Activated CD4-positive, alpha-beta T cell treated with anti-CD3 and anti-CD28 coated beads for 36 hours (primary cell): ENCODE measurements around the gene MRTFA. TPM values are rescaled to one million over a fixed set of nuclear protein-coding genes. Genes with fewer than 3 reads are reported as not detected.
"Not testable (repeated sequence)": the region's sequence is repeated elsewhere in the genome, so short reads cannot be mapped to it uniquely, and the experiment has no call there.

Experiments
- ATAC-seq: fragments of 200-7000 bp; cut with Tn5 transposase; one replicate; pipeline ENCODE4 v1.10.0; 2021; ENCODE audit warnings: mild to moderate bottlenecking, moderate library complexity
- CTCF ChIA-PET: fragments of 350-600 bp; sonication (Branson Sonifier 250); formaldehyde crosslinking; loops from one replicate; lab custom pipeline; 2021; ENCODE audit warnings: antibody characterized with exemption; lab: Charles Lee
- POLR2A ChIA-PET: fragments of 350-600 bp; sonication (Branson Sonifier 250); formaldehyde crosslinking; loops from one replicate; lab custom pipeline; 2021; ENCODE audit warnings: antibody characterized with exemption, inconsistent platforms; lab: Charles Lee
- DNase-seq: peaks from one replicate; pipeline ENCODE4 v3.0.0-alpha.2; 2020
- H3K27ac Mint-ChIP-seq: one replicate; pipeline ENCODE4 v1.8.0; 2021; ENCODE audit warnings: mixed read lengths
- H3K27me3 Mint-ChIP-seq: one replicate; pipeline ENCODE4 v1.8.0; 2021; ENCODE audit warnings: mixed read lengths
- H3K36me3 Mint-ChIP-seq: one replicate; pipeline ENCODE4 v1.8.0; 2021; ENCODE audit warnings: low read depth, mixed read lengths
- H3K4me1 Mint-ChIP-seq: one replicate; pipeline ENCODE4 v1.8.0; 2021; ENCODE audit warnings: mixed read lengths
- H3K4me3 Mint-ChIP-seq: one replicate; pipeline ENCODE4 v1.8.0; 2021; ENCODE audit warnings: mild to moderate bottlenecking, moderate library complexity, mixed read lengths
- H3K9me3 Mint-ChIP-seq: one replicate; pipeline ENCODE4 v1.8.0; 2021; ENCODE audit warnings: low read depth, mixed read lengths
- intact Hi-C, 2 experiments: fragments of 100-400 bp; cut with DNase I in 1 of 2; cut with micrococcal nuclease in 1 of 2; formaldehyde crosslinking; loops; one replicate each; pipeline versions ENCODE4 v1.14.2 to v1.15.1; 2022 to 2024; cut with DNase I, micrococcal nuclease
- total RNA-seq, 2 experiments: library from RNA; stranded (reverse); gene quantifications; one replicate each; pipeline ENCODE4 v1.2.3, GENCODE V29; 2021

Gene MRTFA
- total RNA-seq, 2 experiments from 2014 or later: 41.0 to 43.2 TPM

DNA sequence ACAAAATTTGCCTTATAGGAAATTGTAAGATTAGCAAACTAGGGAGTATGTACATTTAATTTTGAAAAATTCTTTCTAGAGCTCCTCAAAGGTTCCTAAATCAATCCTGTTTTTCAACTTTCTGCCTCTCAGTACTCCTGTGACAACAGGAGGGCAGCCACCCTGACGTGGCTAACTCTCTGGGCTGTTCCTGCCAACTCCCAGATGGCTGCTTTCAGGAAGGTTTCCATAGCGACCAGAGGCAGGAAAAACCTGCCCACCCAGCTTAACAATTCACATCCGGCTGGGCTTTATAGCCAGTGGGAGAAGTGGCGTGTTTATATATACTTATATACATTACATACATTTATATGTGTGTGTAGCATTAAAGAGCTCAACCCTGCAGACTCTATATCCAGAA is 239.6 kb downstream of the MRTFA start:
- ATAC-seq (no peak), DNase-seq (no peak)
- ChIA-PET POLR2A (interaction anchor here (0.7 kb wide), 1 partner anchor 491 kb away, joined by 3 read pairs; no protein-coding TSS in a partner anchor), CTCF (interaction anchor here (0.8 to 1.7 kb wide), 3 partner anchors 9 to 155 kb away, joined by 3 to 4 read pairs (median 3); no protein-coding TSS in a partner anchor)
- Mint-ChIP-seq H3K36me3 (peaks cover 14% of the 10 kb centered on the region), H3K9me3 (no peaks in the 10 kb centered on the region), H3K27me3 (no peaks in the 10 kb centered on the region), H3K4me1 (peaks cover 67% of the 10 kb centered on the region), H3K27ac (no peak overlapping the region), H3K4me3 (no peak overlapping the region)
- intact Hi-C loops: no loop called here

DNA sequence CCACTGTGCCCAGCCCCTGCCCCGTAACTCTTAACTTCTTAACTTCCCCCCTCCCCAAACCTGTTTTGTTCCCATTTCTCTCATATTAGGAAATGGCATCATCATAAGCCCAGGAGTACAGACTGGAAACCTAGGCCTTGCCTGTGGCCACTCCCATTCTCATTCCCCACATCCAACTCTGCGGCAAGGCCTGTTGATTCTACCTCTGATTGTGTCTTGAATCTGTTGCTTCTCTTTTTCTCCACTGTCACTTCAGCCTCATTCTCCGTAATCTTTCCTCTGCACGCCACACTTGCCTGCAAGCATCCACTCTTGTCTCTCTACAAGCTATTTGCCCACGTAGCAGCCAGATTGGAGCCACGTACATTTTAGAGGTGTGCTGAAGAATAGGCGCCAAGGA is 240.9 kb downstream of the MRTFA start:
- H3K9me3 Mint-ChIP-seq: no peaks in the 10 kb centered on the region
- peaks cover 4% of the 10 kb centered on the region for H3K36me3 Mint-ChIP-seq
- no peak for DNase-seq
- POLR2A ChIA-PET: no interaction called here
- no peak overlapping the region for H3K27ac Mint-ChIP-seq
- no peak overlapping the region for H3K4me3 Mint-ChIP-seq
- intact Hi-C loops: no loop called here
- ATAC-seq: no peak
- no peaks in the 10 kb centered on the region for H3K27me3 Mint-ChIP-seq
- CTCF ChIA-PET: interaction anchor here (0.5 to 1.7 kb wide), 2 partner anchors 10 to 205 kb away, joined by 3 to 6 read pairs; no protein-coding TSS in a partner anchor
- H3K4me1 Mint-ChIP-seq: peaks cover 62% of the 10 kb centered on the region

DNA sequence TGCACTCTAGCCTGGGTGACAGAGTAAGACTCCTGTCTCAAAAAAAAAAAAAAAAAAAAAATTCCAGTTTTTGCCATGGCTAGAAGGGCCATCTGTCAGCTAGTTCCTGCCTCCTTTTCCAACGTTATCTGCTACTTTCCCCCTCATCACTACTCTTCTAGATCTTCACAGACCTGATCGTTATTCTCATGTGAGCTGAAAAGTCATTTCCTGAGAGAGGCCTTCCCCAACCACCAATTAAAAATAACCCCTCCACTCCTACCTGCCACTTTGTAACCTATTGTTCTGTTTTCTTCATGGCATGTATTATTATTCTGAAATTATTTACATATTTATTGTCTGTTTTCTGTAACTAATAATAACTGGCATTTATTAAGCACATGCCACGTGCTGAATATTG is 241.9 kb downstream of the MRTFA start:
- DNase-seq (no peak), ATAC-seq (no peak)
- Mint-ChIP-seq H3K9me3 (no peaks in the 10 kb centered on the region), H3K4me3 (no peak overlapping the region), H3K4me1 (peaks cover 56% of the 10 kb centered on the region), H3K27ac (no peak overlapping the region), H3K36me3 (peaks cover 3% of the 10 kb centered on the region), H3K27me3 (no peaks in the 10 kb centered on the region)
- intact Hi-C loops: no loop called here
- ChIA-PET CTCF (interaction anchor here (0.6 to 1.7 kb wide), 3 partner anchors 9 to 262 kb away, joined by 3 to 6 read pairs (median 3); no protein-coding TSS in a partner anchor), POLR2A (interaction anchor here (0.7 kb wide), 1 partner anchor 337 kb away, joined by 9 read pairs; no protein-coding TSS in a partner anchor)

DNA sequence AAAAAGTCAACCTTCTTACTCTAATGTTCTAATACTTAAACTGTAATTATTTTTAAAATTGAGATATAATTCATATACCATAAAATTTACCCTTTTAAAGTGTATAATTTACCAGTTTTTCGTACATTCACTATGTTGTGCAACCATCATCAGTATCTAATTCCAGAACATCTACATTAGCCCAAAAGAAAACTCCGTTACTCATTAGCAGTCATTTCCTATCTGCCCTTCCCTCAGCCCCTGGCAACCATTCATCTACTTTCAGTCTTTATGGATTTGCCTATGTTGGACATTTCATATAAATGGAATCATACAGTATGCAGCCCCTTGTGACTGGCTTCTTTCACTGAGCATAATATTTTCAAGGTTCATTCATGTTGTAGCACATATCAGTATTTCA is 243.9 kb downstream of the MRTFA start:
- Mint-ChIP-seq H3K4me3 (no peak overlapping the region), H3K4me1 (peaks cover 53% of the 10 kb centered on the region), H3K9me3 (no peaks in the 10 kb centered on the region), H3K27me3 (no peaks in the 10 kb centered on the region), H3K36me3 (peaks cover 9% of the 10 kb centered on the region), H3K27ac (no peak overlapping the region)
- CTCF ChIA-PET: interaction anchor here (1.5 to 1.9 kb wide), 2 partner anchors 8 to 44 kb away, joined by 4 to 6 read pairs; no protein-coding TSS in a partner anchor
- DNase-seq (no peak), ATAC-seq (no peak)
- POLR2A ChIA-PET: no interaction called here
- intact Hi-C loops: no loop called here

DNA sequence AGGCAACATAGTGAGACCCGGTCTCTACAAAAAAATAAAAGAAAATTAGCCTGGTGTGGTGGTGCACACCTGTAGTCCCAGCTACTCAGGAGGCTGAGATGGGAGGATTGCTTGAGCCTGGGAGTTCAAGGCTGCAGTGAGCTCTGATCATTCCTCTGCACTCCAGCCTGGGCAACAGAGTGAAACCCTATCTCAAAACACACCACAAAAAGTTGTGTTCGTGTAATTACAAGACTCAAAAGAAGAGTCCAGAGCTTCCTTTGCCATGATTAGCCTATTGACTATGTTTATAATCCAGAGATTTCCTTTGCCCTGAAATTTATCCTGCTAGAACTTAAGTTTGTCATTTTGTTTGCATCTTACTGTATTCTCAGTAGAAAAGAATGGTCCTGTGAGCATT is 245.1 kb downstream of the MRTFA start:
- intact Hi-C loops: no loop called here
- H3K4me3 Mint-ChIP-seq: no peak overlapping the region
- H3K9me3 Mint-ChIP-seq: no peaks in the 10 kb centered on the region
- CTCF ChIA-PET: interaction anchor here (0.7 to 1.9 kb wide), 3 partner anchors 8 to 47 kb away, joined by 5 to 6 read pairs (median 6); no protein-coding TSS in a partner anchor
- H3K4me1 Mint-ChIP-seq: peaks cover 50% of the 10 kb centered on the region
- H3K27me3 Mint-ChIP-seq: no peaks in the 10 kb centered on the region
- ATAC-seq (no peak), DNase-seq (no peak)
- H3K36me3 Mint-ChIP-seq: peaks cover 9% of the 10 kb centered on the region
- H3K27ac Mint-ChIP-seq: no peak overlapping the region
- POLR2A ChIA-PET: no interaction called here

DNA sequence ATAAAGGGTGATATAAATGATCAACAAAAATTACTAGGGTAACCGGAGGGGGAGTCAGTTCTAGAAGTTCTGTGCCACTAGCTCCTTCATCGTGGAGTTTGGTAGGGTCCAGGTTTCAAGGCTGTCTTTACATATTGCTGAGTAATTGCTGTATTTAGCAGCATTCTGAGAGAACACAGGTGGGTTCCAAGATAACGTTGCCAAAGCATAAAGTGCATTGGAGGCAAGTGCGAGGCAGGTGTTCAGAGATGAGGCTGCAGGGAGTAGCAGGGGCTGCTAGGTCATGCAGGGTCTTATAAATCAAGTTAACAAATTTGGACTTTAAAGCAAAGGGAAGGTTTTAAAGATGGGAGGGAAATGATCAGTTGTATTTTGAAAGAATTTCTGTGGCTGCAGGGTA is 248.3 kb downstream of the MRTFA start:
- no peak for ATAC-seq

DNA sequence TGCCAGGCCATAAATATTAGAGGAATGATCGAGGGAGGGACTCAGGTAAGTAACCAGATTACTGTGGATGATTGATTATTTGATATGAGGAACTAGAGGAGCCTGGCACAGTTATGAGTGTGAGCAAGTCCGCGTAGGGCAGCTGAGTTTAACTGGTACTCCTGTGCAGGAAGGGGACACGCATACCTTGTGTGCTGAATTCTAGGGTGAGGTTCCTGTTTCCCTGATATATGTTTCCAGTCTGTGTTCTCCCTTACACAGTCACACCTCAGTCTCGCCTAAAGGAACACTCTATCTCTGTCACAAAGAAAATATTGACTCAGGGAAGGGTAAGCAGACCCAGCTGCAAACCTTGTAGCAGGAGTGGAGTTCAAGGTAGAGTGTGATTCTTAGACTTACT is 248.8 kb downstream of the MRTFA start:
- intact Hi-C loops: no loop called here
- peaks cover 7% of the 10 kb centered on the region for H3K36me3 Mint-ChIP-seq
- H3K27me3 Mint-ChIP-seq: no peaks in the 10 kb centered on the region
- H3K9me3 Mint-ChIP-seq: no peaks in the 10 kb centered on the region
- ChIA-PET POLR2A (no interaction called here), CTCF (interaction anchor here (1.0 to 1.1 kb wide), 4 partner anchors 9 to 263 kb away, joined by 3 to 4 read pairs (median 3); no protein-coding TSS in a partner anchor)
- no peak for DNase-seq
- ATAC-seq: peak; percentile 30
- no peak overlapping the region for H3K4me3 Mint-ChIP-seq
- H3K4me1 Mint-ChIP-seq: peaks cover 67% of the 10 kb centered on the region
- H3K27ac Mint-ChIP-seq: peak overlapping the region; percentile 7

More for the DNA sequence above, 248.3 kb downstream of the MRTFA start:
- H3K4me3 Mint-ChIP-seq: no peak overlapping the region
- H3K36me3 Mint-ChIP-seq: peaks cover 7% of the 10 kb centered on the region
- H3K4me1 Mint-ChIP-seq: peaks cover 65% of the 10 kb centered on the region
- ChIA-PET CTCF (interaction anchor here (1.0 kb wide), 1 partner anchor 9 kb away, joined by 3 read pairs; no protein-coding TSS in a partner anchor), POLR2A (no interaction called here)
- H3K27ac Mint-ChIP-seq: peak overlapping the region; percentile 7
- H3K27me3 Mint-ChIP-seq: no peaks in the 10 kb centered on the region
- H3K9me3 Mint-ChIP-seq: no peaks in the 10 kb centered on the region
- intact Hi-C loops: no loop called here
- DNase-seq: no peak

DNA sequence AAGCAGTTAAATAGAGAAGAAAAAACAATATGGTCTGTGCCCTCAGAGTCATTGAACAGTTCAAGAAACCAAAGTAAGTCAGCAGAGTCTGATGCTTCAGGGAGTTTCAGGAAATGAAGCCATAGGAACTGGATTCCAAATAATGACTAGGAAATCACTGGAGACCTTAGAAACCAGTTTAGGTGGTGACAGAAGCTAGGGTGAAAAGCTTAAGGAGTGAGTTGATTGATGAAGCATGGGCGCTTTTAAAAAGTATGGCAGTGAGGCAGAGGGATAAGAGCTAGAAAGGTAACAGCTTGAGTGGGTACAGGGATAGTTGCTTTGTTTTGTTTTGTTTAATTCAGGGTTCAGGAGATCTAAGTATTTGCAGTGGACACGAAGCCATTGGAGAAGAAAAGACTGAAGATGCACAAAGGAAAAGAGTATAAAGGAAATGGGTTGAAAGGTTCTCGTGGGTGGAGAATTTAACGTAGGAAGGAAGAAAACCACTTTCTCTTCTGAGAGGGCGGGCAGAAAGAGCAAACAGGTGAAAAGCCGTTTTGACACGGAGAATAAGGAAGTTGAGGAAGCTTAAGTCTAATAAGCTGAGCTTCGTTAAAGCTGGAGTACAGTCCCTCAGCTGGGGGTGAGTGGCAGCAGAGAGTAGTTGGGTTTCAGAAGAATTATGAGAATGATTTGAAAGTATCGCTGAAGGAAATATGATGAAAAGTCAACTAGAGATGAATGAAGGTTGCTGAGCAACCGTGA is 251.3 kb downstream of the MRTFA start:
- ChIA-PET CTCF (interaction anchor here (0.5 to 1.6 kb wide), 11 partner anchors 10 to 298 kb away, joined by 3 to 6 read pairs (median 4); partner anchors contain the start of gene SGSM3), POLR2A (interaction anchor here (0.7 kb wide), 3 partner anchors 39 to 391 kb away, joined by 3 to 4 read pairs (median 3); no protein-coding TSS in a partner anchor)
- Mint-ChIP-seq H3K9me3 (no peaks in the 10 kb centered on the region), H3K4me3 (peak overlapping the region; percentile 68), H3K27me3 (no peaks in the 10 kb centered on the region), H3K36me3 (peaks cover 10% of the 10 kb centered on the region), H3K4me1 (peaks cover 58% of the 10 kb centered on the region), H3K27ac (peak overlapping the region; percentile 89)
- ATAC-seq (peak; percentile 86), DNase-seq (peak; percentile 62)
- intact Hi-C loops: loop anchor here in 1 of 2 experiments (2.0 kb wide), 1 partner anchor 14 kb away; the partner anchor contains the start of gene SGSM3

DNA sequence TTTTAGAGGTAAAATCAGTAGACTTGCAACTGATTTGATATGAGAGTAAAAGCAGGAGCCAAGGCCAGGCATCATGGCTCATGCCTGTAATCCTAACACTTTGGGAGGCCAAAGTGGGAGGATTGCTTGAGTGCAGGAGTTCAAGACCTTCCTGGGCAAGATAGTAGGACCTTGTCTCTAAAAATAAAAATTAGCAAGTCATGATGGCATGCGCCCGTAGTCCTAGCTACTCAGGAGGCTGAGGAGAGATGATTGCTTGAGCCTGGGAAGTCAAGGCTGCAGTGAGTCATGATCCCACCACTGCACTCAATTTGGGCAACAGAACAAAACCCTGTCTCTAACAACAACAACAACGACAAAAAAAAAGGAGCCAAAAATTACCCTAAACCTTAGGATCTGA is 252.6 kb downstream of the MRTFA start:
- POLR2A ChIA-PET: interaction anchor here (0.5 to 0.6 kb wide), 2 partner anchors 38 to 102 kb away, joined by 5 to 9 read pairs; no protein-coding TSS in a partner anchor
- Mint-ChIP-seq H3K4me1 (peaks cover 61% of the 10 kb centered on the region), H3K36me3 (peaks cover 9% of the 10 kb centered on the region), H3K27ac (peak overlapping the region; percentile 77), H3K4me3 (no peak overlapping the region), H3K9me3 (no peaks in the 10 kb centered on the region), H3K27me3 (no peaks in the 10 kb centered on the region)
- ATAC-seq: no peak
- CTCF ChIA-PET: interaction anchor here (1.6 kb wide), 1 partner anchor 105 kb away, joined by 6 read pairs; no protein-coding TSS in a partner anchor
- no peak for DNase-seq
- intact Hi-C loops: loop anchor here in 1 of 2 experiments (2.0 kb wide), 1 partner anchor 13 kb away; the partner anchor contains the start of gene SGSM3

DNA sequence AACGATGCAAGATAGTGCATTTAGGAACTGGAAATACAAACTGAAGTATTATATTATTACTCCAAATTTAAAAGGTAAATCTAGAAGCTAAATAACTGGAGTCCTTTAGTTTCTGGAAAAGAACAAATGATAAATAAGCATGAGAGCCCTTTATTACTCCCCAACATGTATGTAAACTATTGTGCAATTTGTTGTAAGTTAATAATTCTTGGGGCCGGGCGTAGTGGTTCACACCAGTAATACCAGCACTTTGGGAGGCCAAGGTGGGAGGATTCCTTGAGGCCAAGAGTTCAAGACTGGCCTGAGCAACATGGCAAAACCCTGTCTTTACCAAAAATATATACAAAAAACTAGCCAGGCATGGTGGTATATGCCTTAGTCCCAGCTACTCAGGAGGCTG is 255.1 kb downstream of the MRTFA start:
- no peak for ATAC-seq
- CTCF ChIA-PET: interaction anchor here (1.2 kb wide), 1 partner anchor 55 kb away, joined by 3 read pairs; no protein-coding TSS in a partner anchor

DNA sequence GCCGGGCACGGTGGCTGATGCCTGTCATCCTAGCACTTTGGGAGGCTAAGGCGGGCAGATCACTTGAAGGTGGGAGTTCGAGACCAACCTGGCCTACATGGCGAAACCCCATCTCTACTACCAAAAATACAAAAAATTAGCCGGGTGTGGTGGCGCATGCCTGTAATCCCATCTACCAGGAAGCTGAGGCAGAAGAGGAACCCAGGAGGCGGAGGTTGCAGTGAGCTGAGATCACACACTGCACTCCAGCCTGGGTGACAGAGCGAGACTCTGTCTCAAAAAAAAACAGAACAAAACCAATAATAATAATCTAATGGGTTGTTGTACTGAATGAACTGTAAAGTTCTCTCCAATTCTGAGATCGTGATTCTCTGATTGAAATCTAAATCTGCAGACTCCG is 258.1 kb downstream of the MRTFA start:
- H3K27me3 Mint-ChIP-seq, H3K9me3 Mint-ChIP-seq, H3K4me3 Mint-ChIP-seq, POLR2A ChIA-PET, DNase-seq, intact Hi-C loops, H3K36me3 Mint-ChIP-seq, ATAC-seq, H3K27ac Mint-ChIP-seq: not testable (repeated sequence)
- H3K4me1 Mint-ChIP-seq: peaks cover 23% of the 10 kb centered on the region
- CTCF ChIA-PET: interaction anchor here (0.7 to 1.1 kb wide), 2 partner anchors 9 to 125 kb away, joined by 3 read pairs; no protein-coding TSS in a partner anchor

More for the DNA sequence above, 255.1 kb downstream of the MRTFA start:
- no peak overlapping the region for H3K27ac Mint-ChIP-seq
- H3K4me1 Mint-ChIP-seq: peaks cover 44% of the 10 kb centered on the region
- H3K27me3 Mint-ChIP-seq: no peaks in the 10 kb centered on the region
- POLR2A ChIA-PET: no interaction called here
- intact Hi-C loops: no loop called here
- H3K9me3 Mint-ChIP-seq: no peaks in the 10 kb centered on the region
- no peak overlapping the region for H3K4me3 Mint-ChIP-seq
- peaks cover 4% of the 10 kb centered on the region for H3K36me3 Mint-ChIP-seq
- no peak for DNase-seq
